ENCODE measurements around the gene SPIN2B. TPM values are rescaled to one million over a fixed set of nuclear protein-coding genes. Genes with fewer than 3 reads are reported as not detected.

SPIN2B gene
- total and polyA plus RNA-seq, 2 of the 13 experiments (the other 11 are each of a cell fraction or from before 2014, with no cell fraction given): 7.9 to 10.4 TPM

- TF ChIP-seq CSRNP2 (CRISPR knock-in tag; conservative IDR thresholded peaks at IDR 0.05; ENCODE audit: low read depth) (no peak), ZZZ3 (CRISPR knock-in tag; IDR thresholded peaks at IDR 0.05; ENCODE audit: borderline replicate concordance) (no peak), HOXD1 (CRISPR knock-in tag; IDR thresholded peaks at IDR 0.05) (no peak), ARID5B (CRISPR knock-in tag; IDR thresholded peaks at IDR 0.05) (peak; percentile 29; the same call in 1 of the 2 replicates), RCOR2 (CRISPR knock-in tag; IDR thresholded peaks at IDR 0.05) (no peak), NCOA2 (CRISPR knock-in tag; IDR thresholded peaks at IDR 0.05) (no peak), NONO (IDR thresholded peaks at IDR 0.05) (no peak), NONO (CRISPR knock-in tag; conservative IDR thresholded peaks at IDR 0.05) (no peak), TOPORS (CRISPR knock-in tag; IDR thresholded peaks at IDR 0.05) (no peak), ZBED4 (CRISPR knock-in tag; IDR thresholded peaks at IDR 0.05; ENCODE audit: borderline replicate concordance) (no peak), AGO1 (IDR thresholded peaks at IDR 0.05; ENCODE audit: low read depth, low read length, poor library complexity, severe bottlenecking) (no peak), ZNF432 (CRISPR knock-in tag; IDR thresholded peaks at IDR 0.05; ENCODE audit: borderline replicate concordance) (no peak), ZFP82 (CRISPR knock-in tag; IDR thresholded peaks at IDR 0.05; ENCODE audit: borderline replicate concordance) (no peak), ZNF431 (CRISPR knock-in tag; IDR thresholded peaks at IDR 0.05; ENCODE audit: borderline replicate concordance, low read depth) (no peak), THAP7 (CRISPR knock-in tag; IDR thresholded peaks at IDR 0.05) (no peak), BORCS8-MEF2B (CRISPR knock-in tag; IDR thresholded peaks at IDR 0.05) (peak; percentile 72; the same call in 1 of the 2 replicates), FIP1L1 (IDR thresholded peaks at IDR 0.05; ENCODE audit: borderline replicate concordance, insufficient read depth, low read depth, low read length) (no peak), MBD4 (IDR thresholded peaks at IDR 0.05; ENCODE audit: borderline replicate concordance, low read length) (no peak)
Measured at GRCh38 chrX:57121162-57121755, at the start of gene SPIN2B (continued).
